GM21528 (cell line): ENCODE measurements around the gene GNB1.
A peak's percentile ranks its signal among the peaks of the same experiment; 100 is the strongest.
"Not testable (repeated sequence)": the region's sequence is repeated elsewhere in the genome, so short reads cannot be mapped to it uniquely, and the experiment has no call there.

ENCODE experiments used
- ATAC-seq: cut with Tn5 transposase; IDR thresholded peaks from one replicate; pipeline ENCODE4 v1.9.1; 2021; ENCODE audit warnings: mild to moderate bottlenecking, moderate library complexity; ENCODE audit not compliant: unreplicated experiment, low FRiP score

GNB1 gene

GRCh38 chr1:1861761-1862310 lies 29.1 kb downstream of the GNB1 start:
- ATAC-seq = not testable (repeated sequence)

- ATAC-seq = no peak
Measured at GRCh38 chr1:1861339-1861730, 29.6 kb downstream of the GNB1 start.

- not testable (repeated sequence) for ATAC-seq
Measured at GRCh38 chr1:1859970-1860697, 30.8 kb downstream of the GNB1 start.

- no peak for ATAC-seq
Measured at GRCh38 chr1:1858382-1859086, 32.4 kb downstream of the GNB1 start.

- no peak for ATAC-seq
Measured at GRCh38 chr1:1857096-1857703, 33.7 kb downstream of the GNB1 start.

GRCh38 chr1:1856161-1856560 lies 34.7 kb downstream of the GNB1 start:
- not testable (repeated sequence) for ATAC-seq

DNA sequence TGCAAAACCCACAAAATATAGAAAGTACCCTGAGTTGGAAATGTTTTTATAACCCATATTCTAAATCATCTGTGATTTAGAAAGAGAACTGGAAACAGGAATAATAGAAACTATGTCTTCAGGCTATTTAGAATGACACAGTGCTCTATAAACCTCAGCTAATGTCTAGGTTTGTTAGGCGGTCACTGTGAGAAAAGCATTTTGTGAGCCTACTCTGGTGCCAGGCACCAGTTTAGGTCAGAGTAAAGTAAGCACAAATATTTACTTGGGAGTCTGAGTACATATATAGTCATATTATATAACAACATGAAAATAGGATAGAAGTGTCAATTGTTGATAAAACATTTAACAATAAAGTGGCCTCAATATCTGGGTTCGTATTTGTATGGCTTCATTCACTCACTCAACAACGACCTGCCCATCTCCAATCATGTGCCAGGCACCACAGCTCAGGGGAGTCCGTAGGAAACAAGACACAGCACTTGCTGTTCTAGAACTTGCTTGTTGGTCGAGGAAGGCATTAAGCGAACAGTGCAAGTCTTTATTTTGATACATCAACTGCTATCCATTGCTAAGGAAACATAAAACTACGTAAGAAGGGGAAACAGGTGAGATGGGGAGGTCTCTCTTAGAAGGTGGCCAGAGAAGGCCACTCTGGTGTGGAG lies 37.2 kb downstream of the GNB1 start:
- ATAC-seq = no peak

GRCh38 chr1:1852619-1853414 lies 38.1 kb downstream of the GNB1 start:
- no peak for ATAC-seq

- peak; percentile 62 for ATAC-seq
Measured at GRCh38 chr1:1847890-1848289, 43.0 kb downstream of the GNB1 start.

DNA sequence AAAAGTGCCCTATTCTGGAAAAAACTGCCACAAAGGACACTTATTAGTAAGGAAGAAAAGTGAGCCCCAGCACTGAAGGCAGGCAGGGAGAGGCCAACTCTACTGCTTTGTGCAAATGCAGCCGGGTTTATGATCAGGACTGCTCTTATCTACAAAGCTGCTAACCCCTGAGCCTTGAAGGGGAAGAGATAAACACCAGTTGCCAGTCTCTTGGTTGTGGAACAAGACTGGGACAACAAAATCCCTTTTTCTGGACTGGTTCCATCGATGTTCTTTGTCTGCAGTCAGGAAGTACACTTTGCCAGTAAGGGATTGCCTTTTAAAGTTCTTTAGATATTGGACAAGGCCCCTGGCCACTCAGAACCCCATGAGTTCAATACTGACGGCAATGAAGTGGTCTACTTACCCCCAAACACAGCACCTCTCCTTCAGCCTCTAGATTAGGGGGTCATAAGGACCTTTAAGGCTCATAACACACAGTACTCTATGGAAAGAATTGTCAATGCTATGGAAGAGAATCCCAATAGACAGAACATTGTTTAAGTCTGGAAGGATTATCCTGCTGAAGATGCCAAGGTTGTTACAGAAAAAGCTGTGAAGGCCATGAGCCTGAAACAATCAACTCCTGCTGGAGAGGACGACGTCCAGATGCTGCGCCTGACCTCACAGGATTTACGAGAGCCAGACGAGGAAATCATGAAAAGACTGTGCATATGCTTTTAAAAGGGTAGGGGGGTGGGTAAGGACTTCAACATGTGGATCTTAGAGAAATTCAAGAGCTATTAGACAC lies 43.6 kb downstream of the GNB1 start:
- ATAC-seq = no peak

GRCh38 chr1:1846386-1846918 lies 44.4 kb downstream of the GNB1 start:
- ATAC-seq = no peak

GRCh38 chr1:1842360-1843146 lies 48.3 kb downstream of the GNB1 start:
- ATAC-seq = no peak

- no peak for ATAC-seq
Measured at GRCh38 chr1:1841575-1841995, 49.3 kb downstream of the GNB1 start.

GRCh38 chr1:1839311-1839965 lies 51.4 kb downstream of the GNB1 start:
- no peak for ATAC-seq

DNA sequence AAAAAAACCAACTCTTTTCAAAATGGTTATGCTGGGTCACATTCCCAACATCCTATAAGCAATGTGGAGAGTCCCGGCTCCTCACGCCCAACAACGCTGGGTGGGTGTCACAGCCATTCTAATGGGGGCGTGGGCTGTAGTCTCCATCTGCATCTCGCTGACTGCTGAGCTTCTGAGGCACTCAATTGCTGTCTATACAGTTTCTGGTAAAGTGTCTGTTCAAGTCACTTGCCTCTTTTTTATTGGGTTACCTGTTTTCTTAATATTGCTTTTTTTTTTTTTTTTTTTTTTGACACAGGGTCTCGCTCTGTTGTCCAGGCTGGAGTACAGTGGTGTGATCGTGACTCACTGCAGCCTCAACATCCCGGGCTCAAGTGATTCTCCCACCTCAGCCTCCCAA lies 54.8 kb downstream of the GNB1 start:
- ATAC-seq = no peak

DNA sequence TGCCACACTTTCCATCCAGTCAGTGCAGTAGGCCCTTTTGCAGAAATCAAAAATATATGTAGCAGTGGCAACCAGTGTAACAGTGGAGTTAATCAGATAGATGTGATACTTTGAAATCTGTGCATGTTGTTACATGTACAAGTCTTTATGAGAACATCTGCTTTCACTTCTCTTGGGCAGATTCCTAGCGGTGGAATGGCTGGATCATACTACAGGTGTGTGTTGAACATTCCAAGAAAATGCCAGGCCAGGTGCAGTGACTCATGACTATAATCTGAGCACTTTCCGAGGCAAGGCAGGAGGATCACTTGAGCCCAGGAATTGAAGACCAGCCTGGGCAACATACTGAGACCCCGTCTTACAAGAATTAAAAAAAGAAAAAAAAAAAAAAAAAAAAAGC lies 55.3 kb downstream of the GNB1 start:
- ATAC-seq = no peak

- ATAC-seq = peak; percentile 55
Measured at GRCh38 chr1:1833916-1834325, 57.0 kb downstream of the GNB1 start.

DNA sequence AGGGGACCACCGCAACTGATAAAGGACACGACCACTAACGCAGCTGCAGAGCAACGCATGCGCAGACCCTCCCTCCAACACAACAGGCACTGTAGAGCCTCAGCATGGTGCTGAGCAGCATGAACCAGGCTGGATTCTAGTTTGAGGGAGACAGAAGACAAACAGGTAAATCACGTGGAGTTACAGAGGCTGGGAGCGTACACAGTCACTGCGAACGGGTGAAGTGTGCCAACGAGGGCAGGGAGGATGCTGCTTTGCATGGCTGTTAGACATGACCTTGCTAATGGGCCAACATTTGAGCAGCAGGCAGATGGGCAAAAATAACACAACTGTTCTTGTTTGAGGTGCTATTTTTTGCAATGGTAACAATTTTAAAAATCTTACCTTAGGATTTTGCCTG lies 57.4 kb downstream of the GNB1 start:
- no peak for ATAC-seq
